ENCODE data around the gene NECAB3. TPM values are rescaled to one million over a fixed set of nuclear protein-coding genes. Genes with fewer than 3 reads are reported as not detected.

The NECAB3 gene
- total RNA-seq, 2 experiments from 2014 or later: 62.4 to 79.4 TPM

GRCh38 chr20:33664085-33664761 lies 10.0 kb downstream of the NECAB3 start:
- Histone ChIP-seq H3K79me2 (ENCODE audit: insufficient read depth, low read depth, low read length) (peaks cover 5% of the 10 kb centered on the region; the same call in 1 of the 2 replicates), H3K4me1 (ENCODE audit: insufficient read depth, low read length, poor library complexity, severe bottlenecking) (peaks cover 50% of the 10 kb centered on the region), H3K27ac (ENCODE audit: low read depth, low read length, poor library complexity, severe bottlenecking) (peak overlapping the region; percentile 66), H3K9me3 (ENCODE audit: low read length) (no peaks in the 10 kb centered on the region), H2AFZ (ENCODE audit: low read length) (peak overlapping the region; percentile 65), H3K9me2 (ENCODE audit: insufficient read depth, low read length) (no peaks in the 10 kb centered on the region), H3K4me2 (ENCODE audit: low read length) (peak overlapping the region; percentile 85), H4K20me1 (ENCODE audit: insufficient read depth, low read length) (0 out of 2 replicates have a peak, but pooled peaks cover 5% of the 10 kb centered on the region), H3K36me3 (ENCODE audit: insufficient read depth, low read length) (peaks cover 16% of the 10 kb centered on the region; the same call in 1 of the 2 replicates), H3K4me3 (ENCODE audit: low read depth, low read length, poor library complexity, severe bottlenecking) (peak overlapping the region; percentile 72)
- no TSS peak for BruUV-seq (replicated peaks)
- ChIA-PET POLR2A (interaction anchor here (0.5 to 2.1 kb wide), 9 partner anchors 13 to 926 kb away, joined by 3 to 6 read pairs (median 3); partner anchors contain the start of gene E2F1), CTCF (ENCODE audit: unreplicated experiment) (interaction anchor here (0.7 kb wide), 1 partner anchor 11 kb away, joined by 3 read pairs; no protein-coding TSS in a partner anchor)
- TF ChIP-seq EZH2phosphoT487 (IDR thresholded peaks at IDR 0.05; ENCODE audit: borderline replicate concordance, low read depth, low read length): no peak
- TF ChIP-seq, protein P1, sequence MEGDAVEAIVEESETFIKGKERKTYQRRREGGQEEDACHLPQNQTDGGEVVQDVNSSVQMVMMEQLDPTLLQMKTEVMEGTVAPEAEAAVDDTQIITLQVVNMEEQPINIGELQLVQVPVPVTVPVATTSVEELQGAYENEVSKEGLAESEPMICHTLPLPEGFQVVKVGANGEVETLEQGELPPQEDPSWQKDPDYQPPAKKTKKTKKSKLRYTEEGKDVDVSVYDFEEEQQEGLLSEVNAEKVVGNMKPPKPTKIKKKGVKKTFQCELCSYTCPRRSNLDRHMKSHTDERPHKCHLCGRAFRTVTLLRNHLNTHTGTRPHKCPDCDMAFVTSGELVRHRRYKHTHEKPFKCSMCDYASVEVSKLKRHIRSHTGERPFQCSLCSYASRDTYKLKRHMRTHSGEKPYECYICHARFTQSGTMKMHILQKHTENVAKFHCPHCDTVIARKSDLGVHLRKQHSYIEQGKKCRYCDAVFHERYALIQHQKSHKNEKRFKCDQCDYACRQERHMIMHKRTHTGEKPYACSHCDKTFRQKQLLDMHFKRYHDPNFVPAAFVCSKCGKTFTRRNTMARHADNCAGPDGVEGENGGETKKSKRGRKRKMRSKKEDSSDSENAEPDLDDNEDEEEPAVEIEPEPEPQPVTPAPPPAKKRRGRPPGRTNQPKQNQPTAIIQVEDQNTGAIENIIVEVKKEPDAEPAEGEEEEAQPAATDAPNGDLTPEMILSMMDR (conservative IDR thresholded peaks at IDR 0.05; ENCODE audit: low read length): no peak
- intact Hi-C loops (cut with micrococcal nuclease; ENCODE audit: unreplicated experiment): no loop called here
- no peak for DNase-seq (ENCODE audit: low spot score)

DNA sequence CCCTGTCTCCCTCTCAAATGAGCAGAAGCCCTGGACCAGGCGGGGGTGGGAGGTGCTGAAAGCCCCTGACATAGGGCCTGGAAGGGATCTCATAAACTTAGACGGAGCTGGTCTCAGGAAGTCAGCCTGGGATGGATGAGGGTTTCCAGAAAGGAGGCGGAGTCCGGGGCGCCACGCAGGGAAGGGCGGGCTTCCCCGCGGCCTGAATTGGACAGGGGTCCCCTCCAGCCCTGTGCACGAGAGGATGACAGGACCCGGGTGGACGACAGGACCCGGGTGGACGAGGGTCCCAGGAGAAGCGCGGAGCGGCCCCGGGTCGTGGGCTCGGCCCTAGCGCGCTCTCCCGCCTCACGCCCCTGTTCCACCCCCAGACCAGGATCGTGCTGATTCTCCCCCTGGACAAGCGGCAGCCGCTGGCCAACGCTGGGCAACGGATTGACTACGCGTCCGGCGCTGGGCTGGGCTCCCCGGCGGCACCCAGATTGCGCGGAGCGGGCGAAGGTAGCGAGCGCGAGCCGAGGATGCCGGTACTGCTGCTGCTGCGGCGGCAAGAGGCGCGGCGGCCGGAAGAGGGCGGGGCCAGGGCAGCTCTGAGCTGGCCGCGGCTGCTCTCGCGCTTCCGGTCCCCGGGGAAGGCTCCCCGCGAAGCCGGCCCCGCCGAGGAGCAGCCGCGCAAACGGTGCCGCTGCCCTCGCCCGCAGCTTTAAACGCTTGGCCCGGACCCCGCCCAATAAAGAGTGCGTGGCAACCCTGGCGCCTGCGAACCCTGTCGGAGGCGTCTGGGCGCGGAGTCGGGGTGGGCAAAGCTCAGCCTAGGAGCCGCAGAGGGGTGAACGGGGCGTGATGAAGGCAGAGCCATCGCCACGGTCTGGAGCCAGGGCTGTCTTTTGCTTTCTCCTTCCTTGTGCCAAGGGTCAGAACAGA lies 10.8 kb downstream of the NECAB3 start:
- Histone ChIP-seq H3K36me3 (ENCODE audit: insufficient read depth, low read length) (peaks cover 11% of the 10 kb centered on the region; the same call in 1 of the 2 replicates), H3K9me2 (ENCODE audit: insufficient read depth, low read length) (no peaks in the 10 kb centered on the region), H3K4me1 (ENCODE audit: insufficient read depth, low read length, poor library complexity, severe bottlenecking) (peaks cover 42% of the 10 kb centered on the region), H3K79me2 (ENCODE audit: insufficient read depth, low read depth, low read length) (peaks cover 4% of the 10 kb centered on the region; the same call in 1 of the 2 replicates), H3K27ac (ENCODE audit: low read depth, low read length, poor library complexity, severe bottlenecking) (peak overlapping the region; percentile 66), H2AFZ (ENCODE audit: low read length) (peak overlapping the region; percentile 65), H3K4me2 (ENCODE audit: low read length) (peak overlapping the region; percentile 85), H4K20me1 (ENCODE audit: insufficient read depth, low read length) (0 out of 2 replicates have a peak, but pooled peaks cover 3% of the 10 kb centered on the region), H3K9me3 (ENCODE audit: low read length) (no peaks in the 10 kb centered on the region), H3K4me3 (ENCODE audit: low read depth, low read length, poor library complexity, severe bottlenecking) (peak overlapping the region; percentile 72)
- ChIA-PET POLR2A (interaction anchor here (0.6 to 2.1 kb wide), 9 partner anchors 16 to 375 kb away, joined by 3 to 6 read pairs (median 3); partner anchors contain the start of genes CBFA2T2 and E2F1), CTCF (ENCODE audit: unreplicated experiment) (no interaction called here)
- no TSS peak for BruUV-seq (replicated peaks)
- TF ChIP-seq, protein P1 (conservative IDR thresholded peaks at IDR 0.05; ENCODE audit: low read length): no peak
- no peak for TF ChIP-seq EZH2phosphoT487 (IDR thresholded peaks at IDR 0.05; ENCODE audit: borderline replicate concordance, low read depth, low read length)
- DNase-seq (ENCODE audit: low spot score): peak; percentile 91
- intact Hi-C loops (cut with micrococcal nuclease; ENCODE audit: unreplicated experiment): no loop called here
